Upper lobe of left lung (tissue), 6 donors: Measurements from ENCODE around the gene MUC13. TPM values are rescaled to one million over a fixed set of nuclear protein-coding genes. Genes with fewer than 3 reads are reported as not detected.

Experiments
- ATAC-seq, 2 donors: fragments of 200-7000 bp; cut with Tn5 transposase; one replicate each; pipeline ENCODE4 v1.9.1; 2022; ENCODE audit warnings: mild to moderate bottlenecking in 2 of 2, moderate library complexity in 2 of 2; ENCODE audit not compliant: low FRiP score in 2 of 2
- DNase-seq, 2 donors: peaks; one replicate each; pipeline ENCODE4 v3.0.0-alpha.2; 2019 to 2020
- H3K27ac ChIP-seq, 4 donors: fragments of 200-600 bp; sonication (generic); one replicate each; pipeline ENCODE4 v1.5.1; 2016 to 2019
- H3K27me3 ChIP-seq, 4 donors: fragments of 200-600 bp; sonication (generic); one replicate each; pipeline ENCODE4 v1.5.1; 2017 to 2019
- H3K36me3 ChIP-seq, 4 donors: fragments of 200-600 bp; sonication (generic); one replicate each; pipeline ENCODE4 v1.5.1; 2016 to 2019
- H3K4me1 ChIP-seq, 4 donors: fragments of 200-600 bp; sonication (generic); one replicate each; pipeline ENCODE4 v1.5.1; 2018 to 2019
- H3K4me3 ChIP-seq, 4 donors: fragments of 200-600 bp; sonication (generic); one replicate each; pipeline ENCODE4 v1.5.1; 2017 to 2019; ENCODE audit warnings: mild to moderate bottlenecking in 2 of 4, moderate library complexity in 1 of 4
- H3K9me3 ChIP-seq, 4 donors: fragments of 200-600 bp; sonication (generic); one replicate each; pipeline ENCODE4 v1.5.1; 2018 to 2019
- CTCF ChIP-seq, 6 experiments: fragments of 450-650 bp in 4 of 6; fragments of 200-600 bp in 2 of 6; sonication (generic) in 2 of 6; IDR thresholded peaks; one replicate each; pipeline ENCODE4 v1.5.1; 2016 to 2019; ENCODE audit warnings: antibody characterized with exemption in 6 of 6
- EP300 ChIP-seq, 4 donors: sonication (generic); formaldehyde crosslinking; IDR thresholded peaks; one replicate each; pipeline ENCODE4 v1.5.1; 2017; ENCODE audit warnings: antibody characterized with exemption in 4 of 4, control low read depth in 2 of 4
- POLR2A ChIP-seq, 4 donors: fragments of 450-650 bp; IDR thresholded peaks; one replicate each; pipeline ENCODE4 v1.5.1; 2016 to 2017; ENCODE audit warnings: antibody characterized with exemption in 4 of 4, mild to moderate bottlenecking in 2 of 4
- POLR2AphosphoS5 ChIP-seq, 2 donors: sonication (generic); formaldehyde crosslinking; IDR thresholded peaks; one replicate each; pipeline ENCODE4 v1.5.1; 2017; ENCODE audit warnings: antibody characterized with exemption in 2 of 2
- WGBS, 2 donors: methylation state at CpG; one replicate each; pipeline ENCODE4 v1.1.5; 2017 to 2018; 5-methylcytosine and 5-hydroxymethylcytosine counted together
- total RNA-seq, 6 donors: library from RNA; depleted of rRNA in 4 of 6; stranded (reverse); fragments of >200 nt in 4 of 6; gene quantifications; one replicate each; pipeline versions ENCODE4 v1.1.0 to v1.2.1, GENCODE V29; 2016 to 2021
- donor health status: DM: no; HTN: no; CAD: no; lungs with moderate emphysema.
- donor health status: DM: no; HTN: yes; CAD: no; lungs with severe emphysema.

MUC13 gene
- total RNA-seq, 6 donors from 2014 or later, result 0.15 to 3.6 (median 0.24) TPM; not detected in 2

- Histone ChIP-seq H3K36me3 (peaks cover 4 to 82% (median 10%) of the 10 kb centered on the region in 4 donors), H3K4me1 (peaks cover 0 to 6% (median 2%) of the 10 kb centered on the region in 4 donors), H3K27ac (peak overlapping the region in 1 of 4 donors; percentile 32), H3K27me3 (no peaks in the 10 kb centered on the region), H3K9me3 (no peaks in the 10 kb centered on the region), H3K4me3 (no peak overlapping the region)
- TF ChIP-seq CTCF (IDR thresholded peaks at IDR 0.05), result no peak
- TF ChIP-seq POLR2AphosphoS5 (IDR thresholded peaks at IDR 0.05), result no peak
- TF ChIP-seq POLR2A (IDR thresholded peaks at IDR 0.05), result no peak
- no peak for TF ChIP-seq EP300 (IDR thresholded peaks at IDR 0.05)
- DNase-seq, result no peak
- no peak for ATAC-seq
- WGBS, 2 donors, result 97 to 100% methylated on average over 2 of the region's 2 CpGs
These were observed 40.1 kb upstream of the MUC13 start for GRCh38 chr3:124974691-124975090.

GRCh38 chr3:124973290-124973689 is 38.7 kb upstream of the MUC13 start:
- no peaks in the 10 kb centered on the region for H3K27me3 ChIP-seq
- H3K9me3 ChIP-seq, result no peaks in the 10 kb centered on the region
- H3K36me3 ChIP-seq, result peaks cover 4 to 90% (median 13%) of the 10 kb centered on the region in 4 donors
- ATAC-seq (no peak), DNase-seq (no peak)
- no peak overlapping the region for H3K4me3 ChIP-seq
- peaks cover 0 to 11% (median 5%) of the 10 kb centered on the region in 4 donors for H3K4me1 ChIP-seq
- H3K27ac ChIP-seq, result peak overlapping the region in 1 of 4 donors; percentile 19
- TF ChIP-seq POLR2A (IDR thresholded peaks at IDR 0.05) (no peak), CTCF (IDR thresholded peaks at IDR 0.05) (no peak), POLR2AphosphoS5 (IDR thresholded peaks at IDR 0.05) (no peak), EP300 (IDR thresholded peaks at IDR 0.05) (no peak)

- no peak for DNase-seq
- Histone ChIP-seq H3K36me3 (peaks cover 4 to 91% (median 13%) of the 10 kb centered on the region in 4 donors), H3K4me1 (peaks cover 0 to 11% (median 5%) of the 10 kb centered on the region in 4 donors), H3K27ac (peak overlapping the region in 1 of 4 donors; percentile 19), H3K9me3 (no peaks in the 10 kb centered on the region), H3K27me3 (no peaks in the 10 kb centered on the region), H3K4me3 (no peak overlapping the region)
- TF ChIP-seq POLR2A (IDR thresholded peaks at IDR 0.05) (no peak), POLR2AphosphoS5 (IDR thresholded peaks at IDR 0.05) (no peak), EP300 (IDR thresholded peaks at IDR 0.05) (no peak), CTCF (IDR thresholded peaks at IDR 0.05) (no peak)
- WGBS, 2 donors, result 57 to 63% methylated on average over 3 of the region's 3 CpGs
- no peak for ATAC-seq
These were observed 37.9 kb upstream of the MUC13 start for GRCh38 chr3:124972457-124972856.

GRCh38 chr3:124969963-124970722 is 35.6 kb upstream of the MUC13 start:
- ATAC-seq, result no peak
- H3K27ac ChIP-seq, result peak overlapping the region in 1 of 4 donors; percentile 60
- TF ChIP-seq CTCF (IDR thresholded peaks at IDR 0.05) (no peak), POLR2A (IDR thresholded peaks at IDR 0.05) (no peak), POLR2AphosphoS5 (IDR thresholded peaks at IDR 0.05) (no peak), EP300 (IDR thresholded peaks at IDR 0.05) (no peak)
- peaks cover 4 to 69% (median 11%) of the 10 kb centered on the region in 4 donors for H3K36me3 ChIP-seq
- peak in 1 of 2 donors; percentile 35 for DNase-seq
- WGBS, 2 donors, result 95% methylated on average over 18 of the region's 18 CpGs
- no peaks in the 10 kb centered on the region for H3K27me3 ChIP-seq
- H3K9me3 ChIP-seq, result no peaks in the 10 kb centered on the region
- H3K4me3 ChIP-seq, result no peak overlapping the region
- H3K4me1 ChIP-seq, result peaks cover 0 to 11% (median 7%) of the 10 kb centered on the region in 4 donors
